HCT116 (cell line): ENCODE results near the gene EDDM3A. TPM values are rescaled to one million over a fixed set of nuclear protein-coding genes. Genes with fewer than 3 reads are reported as not detected.

ENCODE experiments used
- ATAC-seq: fragments of 200-7000 bp; cut with Tn5 transposase; 2 replicates; pipeline ENCODE4 v1.9.1; 2020; ENCODE audit warnings: mild to moderate bottlenecking, moderate library complexity
- BruUV-seq: library from RNA; stranded (reverse); fragments of 400-500 nt; replicated peaks from 2 replicates; lab custom pipeline; 2021; lab: Mats Ljungman, UMichigan
- CTCF ChIA-PET: fragments of 300-600 bp; sonication (Branson Sonifier 250); formaldehyde crosslinking; loops from one replicate; lab custom pipeline; 2021; ENCODE audit warnings: antibody characterized with exemption; lab: Charles Lee
- POLR2A ChIA-PET: fragments of 300-600, 350-600 bp; sonication (Branson Sonifier 250); formaldehyde crosslinking; loops from one replicate; lab custom pipeline; 2021; ENCODE audit warnings: antibody characterized with exemption; lab: Charles Lee
- RAD21 ChIA-PET, 2 experiments: fragments of 300-600 bp; sonication (Branson Sonifier 250); formaldehyde crosslinking; loops; one replicate each; lab custom pipeline; 2023; ENCODE audit warnings: low total read pairs in 2 of 2; ENCODE audit not compliant: uncharacterized antibody in 2 of 2, unreplicated experiment in 2 of 2, low non-redundant PET in 1 of 2; lab: Charles Lee
- DNase-seq: peaks from one replicate; pipeline ENCODE4 v3.0.0-alpha.2; 2010; ENCODE audit warnings: low read depth, low spot score
- H2AFZ ChIP-seq: fragments of 200-600 bp; shearing (Covaris generic), sonication (generic); 2 replicates; pipeline ENCODE4 v1.6.1; 2017; ENCODE audit warnings: low read depth, mixed run types, mixed read lengths, antibody characterized with exemption, low read length; ENCODE audit not compliant: poor library complexity, severe bottlenecking
- H3K27ac ChIP-seq: 2 replicates; pipeline ENCODE4 v1.5.1; 2012; ENCODE audit warnings: low read depth, low read length
- H3K27me3 ChIP-seq: fragments of 200-600 bp; sonication (generic); 2 replicates; pipeline ENCODE4 v1.6.1; 2016; ENCODE audit warnings: mixed run types, low read length, mixed read lengths; ENCODE audit not compliant: insufficient read depth
- H3K36me3 ChIP-seq, 2 experiments: fragments of 200-500 bp in 1 of 2; fragments of 200-600 bp in 1 of 2; sonication (Bioruptor generic) in 1 of 2; sonication (generic) in 1 of 2; 2 replicates each; pipeline versions ENCODE4 v1.5.1 to v1.6.1; 2014 to 2016; ENCODE audit warnings: low read length in 2 of 2, inconsistent platforms in 1 of 2, mixed read lengths in 1 of 2, mixed run types in 1 of 2; ENCODE audit not compliant: insufficient read depth in 2 of 2, control insufficient read depth in 1 of 2
- H3K4me1 ChIP-seq, 2 experiments: fragments of 200-600 bp in 1 of 2; sonication (generic) in 1 of 2; 2 replicates each; pipeline versions ENCODE4 v1.5.1 to v1.6.1; 2012 to 2017; ENCODE audit warnings: low read length in 2 of 2, inconsistent platforms in 1 of 2, mild to moderate bottlenecking in 1 of 2, mixed read lengths in 1 of 2, mixed run types in 1 of 2, moderate library complexity in 1 of 2; ENCODE audit not compliant: insufficient read depth in 2 of 2, control insufficient read depth in 1 of 2
- H3K4me2 ChIP-seq: fragments of 200-600 bp; sonication (generic); 2 replicates; pipeline ENCODE4 v1.6.1; 2017; ENCODE audit warnings: mixed run types, low read length, mixed read lengths
- H3K4me3 ChIP-seq, 2 experiments: fragments of 200-600 bp in 1 of 2; sonication (generic) in 1 of 2; replicated peaks in 1 of 2; 2 replicates each; pipeline ENCODE4 v1.5.1; 2011 to 2016; ENCODE audit warnings: low read length in 2 of 2, control low read depth in 1 of 2, low read depth in 1 of 2, mild to moderate bottlenecking in 1 of 2, mixed read lengths in 1 of 2, mixed run types in 1 of 2
- H3K79me2 ChIP-seq: fragments of 200-600 bp; sonication (generic); 2 replicates; pipeline ENCODE4 v1.6.1; 2017; ENCODE audit warnings: mild to moderate bottlenecking, mixed run types, low read length, moderate library complexity, mixed read lengths; ENCODE audit not compliant: insufficient read depth
- H3K9ac ChIP-seq: fragments of 200-600 bp; sonication (generic); 2 replicates; pipeline ENCODE4 v1.6.1; 2016; ENCODE audit warnings: low read length, mixed read lengths
- H3K9me2 ChIP-seq: fragments of 200-600 bp; sonication (generic), shearing (Covaris generic); 2 replicates; pipeline ENCODE4 v1.6.1; 2017; ENCODE audit warnings: mixed run types, mild to moderate bottlenecking, moderate library complexity; ENCODE audit not compliant: insufficient read depth
- H3K9me3 ChIP-seq, 2 experiments: fragments of 200-500 bp in 1 of 2; fragments of 200-600 bp in 1 of 2; sonication (Bioruptor generic) in 1 of 2; sonication (generic) in 1 of 2; 2 replicates each; pipeline ENCODE4 v1.6.1; 2014 to 2017; ENCODE audit warnings: low read length in 2 of 2, mixed read lengths in 2 of 2, inconsistent platforms in 1 of 2, low read depth in 1 of 2, mild to moderate bottlenecking in 1 of 2, mixed run types in 1 of 2, moderate library complexity in 1 of 2; ENCODE audit not compliant: control insufficient read depth in 1 of 2, insufficient read depth in 1 of 2
- H4K20me1 ChIP-seq: fragments of 200-600 bp; sonication (generic), shearing (Covaris generic); 2 replicates; pipeline ENCODE4 v1.6.1; 2017; ENCODE audit warnings: mixed run types, mild to moderate bottlenecking, moderate library complexity; ENCODE audit not compliant: insufficient read depth
- ATF3 ChIP-seq: IDR thresholded peaks from 2 replicates; pipeline ENCODE4 v1.6.1; 2012
- CBX3 ChIP-seq: IDR thresholded peaks from 2 replicates; pipeline ENCODE4 v1.6.1; 2012; ENCODE audit warnings: low read depth
- CTCF ChIP-seq, 3 experiments: fragments of 200-600 bp in 1 of 3; sonication (generic) in 1 of 3; IDR thresholded peaks in 2 of 3; conservative IDR thresholded peaks in 1 of 3; 2 replicates each; pipeline ENCODE4 v1.5.1; 2012 to 2017; ENCODE audit warnings: low read depth in 2 of 3, low read length in 2 of 3, antibody characterized with exemption in 1 of 3, borderline replicate concordance in 1 of 3, control low read depth in 1 of 3, mild to moderate bottlenecking in 1 of 3, mixed read lengths in 1 of 3, mixed run types in 1 of 3, moderate library complexity in 1 of 3; ENCODE audit not compliant: insufficient read depth in 1 of 3
- ELF1 ChIP-seq: IDR thresholded peaks from 2 replicates; pipeline ENCODE4 v1.6.1; 2012; ENCODE audit warnings: low read depth, borderline replicate concordance
- JUND ChIP-seq: IDR thresholded peaks from 2 replicates; pipeline ENCODE4 v1.6.1; 2012
- POLR2A ChIP-seq: IDR thresholded peaks from 2 replicates; pipeline ENCODE4 v1.7.0; 2011; ENCODE audit warnings: borderline replicate concordance; ENCODE audit not compliant: insufficient read depth, insufficient read length; ENCODE audit errors: extremely low read depth
- RAD21 ChIP-seq: IDR thresholded peaks from 2 replicates; pipeline ENCODE4 v1.6.1; 2012; ENCODE audit warnings: low read depth, mild to moderate bottlenecking
- REST ChIP-seq: IDR thresholded peaks from 2 replicates; pipeline ENCODE4 v1.6.1; 2012; ENCODE audit warnings: low read depth
- SP1 ChIP-seq: IDR thresholded peaks from 2 replicates; pipeline ENCODE4 v1.6.1; 2012; ENCODE audit warnings: low read depth
- TCF7L2 ChIP-seq: IDR thresholded peaks from 2 replicates; pipeline ENCODE4 v1.7.0; 2011; ENCODE audit warnings: borderline replicate concordance, inconsistent platforms; ENCODE audit not compliant: insufficient read depth, insufficient read length; ENCODE audit errors: extremely low read depth
- YY1 ChIP-seq: IDR thresholded peaks from 2 replicates; pipeline ENCODE4 v1.6.1; 2011; ENCODE audit warnings: low read length, low read depth, moderate library complexity, mild to moderate bottlenecking; ENCODE audit not compliant: insufficient replicate concordance; ENCODE audit errors: extremely low read depth
- ZBTB33 ChIP-seq: IDR thresholded peaks from 2 replicates; pipeline ENCODE4 v1.6.1; 2011; ENCODE audit warnings: mild to moderate bottlenecking, low read length, moderate library complexity; ENCODE audit not compliant: insufficient replicate concordance; ENCODE audit errors: extremely low read depth
- ZNF274 ChIP-seq: fragments of 200-500 bp; sonication (Bioruptor generic); IDR thresholded peaks from 2 replicates; pipeline ENCODE4 v1.6.1; 2014; ENCODE audit warnings: mild to moderate bottlenecking, low read depth, low read length, inconsistent platforms
- intact Hi-C: fragments of 100-400 bp; cut with micrococcal nuclease; formaldehyde crosslinking; loops from 2 replicates; pipeline ENCODE4 v1.10.0; 2022
- total RNA-seq: library from RNA; stranded (reverse); gene quantifications from one replicate; pipeline ENCODE4 v1.2.1, GENCODE V29; 2021; ENCODE audit not compliant: unreplicated experiment

EDDM3A gene
- total RNA-seq, 1 experiment from 2014 or later, result not detected

- intact Hi-C loops, result no loop called here
- Histone ChIP-seq H4K20me1 (no peaks in the 10 kb centered on the region), H3K9ac (no peak overlapping the region), H3K79me2 (no peaks in the 10 kb centered on the region), H3K36me3 (no peaks in the 10 kb centered on the region), H3K4me2 (no peak overlapping the region), H3K9me3 (no peaks in the 10 kb centered on the region), H2AFZ (no peak overlapping the region), H3K27me3 (peaks cover 11% of the 10 kb centered on the region), H3K27ac (no peak overlapping the region), H3K4me1 (no peaks in the 10 kb centered on the region), H3K4me3 (no peak overlapping the region), H3K9me2 (no peaks in the 10 kb centered on the region)
- ChIA-PET RAD21 (no interaction called here), CTCF (no interaction called here), POLR2A (no interaction called here)
- BruUV-seq, result no TSS peak
- ATAC-seq (no peak), DNase-seq (no peak)
- TF ChIP-seq TCF7L2, result no peak
- TF ChIP-seq CBX3, result no peak
- TF ChIP-seq RAD21, result no peak
- no peak for TF ChIP-seq YY1
- TF ChIP-seq REST, result no peak
- no peak for TF ChIP-seq POLR2A
These were observed 25.9 kb upstream of the EDDM3A start for GRCh38 chr14:20719777-20720176.

GRCh38 chr14:20720741-20721140 lies 24.9 kb upstream of the EDDM3A start:
- Histone ChIP-seq H2AFZ (no peak overlapping the region), H4K20me1 (no peaks in the 10 kb centered on the region), H3K27me3 (peaks cover 16% of the 10 kb centered on the region), H3K9ac (no peak overlapping the region), H3K27ac (no peak overlapping the region), H3K36me3 (no peaks in the 10 kb centered on the region), H3K4me2 (no peak overlapping the region), H3K9me3 (no peaks in the 10 kb centered on the region), H3K4me1 (no peaks in the 10 kb centered on the region), H3K79me2 (no peaks in the 10 kb centered on the region), H3K4me3 (no peak overlapping the region), H3K9me2 (no peaks in the 10 kb centered on the region)
- ChIA-PET POLR2A (no interaction called here), CTCF (no interaction called here), RAD21 (no interaction called here)
- intact Hi-C loops, result no loop called here
- BruUV-seq, result no TSS peak
- DNase-seq, result no peak
- ATAC-seq, result no peak
- TF ChIP-seq ATF3 (no peak), SP1 (no peak), ZBTB33 (no peak), JUND (no peak), CTCF (IDR thresholded peaks at IDR 0.05 in 2 of 3, conservative IDR thresholded peaks at IDR 0.05 in 1 of 3; ENCODE audit: borderline replicate concordance in 1 of 3, insufficient read depth in 1 of 3, low read depth in 2 of 3, low read length in 2 of 3) (no peak), POLR2A (no peak), ZNF274 (no peak), ELF1 (no peak)
